ENCODE data around the gene MAST1.
"Not testable (repeated sequence)": the region's sequence is repeated elsewhere in the genome, so short reads cannot be mapped to it uniquely, and the experiment has no call there.

Gene MAST1

DNA sequence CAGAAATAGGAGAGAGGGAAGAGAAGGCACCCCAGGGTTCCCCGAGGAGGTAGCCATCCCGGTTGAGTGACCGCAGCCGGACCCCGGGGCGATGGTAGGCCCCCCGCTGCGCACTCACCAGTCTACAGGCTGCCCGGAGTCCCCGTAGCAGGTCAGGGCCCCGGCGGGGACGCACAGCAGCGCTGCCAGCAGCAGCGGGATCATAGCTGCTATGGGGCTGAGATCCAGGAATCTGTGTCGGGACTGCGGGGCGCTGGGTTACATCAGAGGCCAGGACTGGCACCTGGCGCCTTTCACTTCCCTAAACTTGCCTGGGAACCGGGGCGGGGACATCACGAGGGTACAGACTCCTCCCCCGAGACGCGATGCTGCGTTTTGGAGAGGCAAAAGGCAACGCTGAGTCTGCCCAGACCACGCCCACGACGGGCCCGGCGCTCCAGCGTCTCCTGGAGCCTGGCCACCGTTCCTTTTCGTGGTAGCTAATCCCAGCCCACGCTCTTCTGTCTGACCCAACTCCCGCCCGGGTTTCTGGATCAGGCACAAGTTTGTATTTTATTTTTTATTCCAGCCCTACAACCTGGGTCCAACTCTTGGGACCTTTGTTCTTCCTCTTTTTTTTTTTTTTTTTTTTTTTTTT is 43.0 kb downstream of the MAST1 start, which contains the start of gene DNASE2:
TSS of gene DNASE2 (minus strand) at position 278 of the 637 bp plus-strand sequence. CDS start at position 204, 74 bp downstream.
- Histone ChIP-seq H3K27ac (ENCODE audit: low read length) (peak within 1 kb of the TSS; percentile 51), H3K27me3 (ENCODE audit: low read depth, low read length) (no peaks in the 10 kb centered on the region), H3K9me3 (ENCODE audit: control insufficient read depth in 1 of 2, low read length in 2 of 2) (peaks cover 0 to 5% of the 10 kb centered on the region in 2 donors), H3K4me1 (ENCODE audit: control insufficient read depth in 1 of 2, insufficient read depth in 2 of 2, low read length in 2 of 2) (peaks cover 0 to 24% of the 10 kb centered on the region in 2 donors), H3K4me3 (ENCODE audit: low read depth in 1 of 2, low read length in 2 of 2) (peak within 1 kb of the TSS; percentile 74 to 79), H3K36me3 (ENCODE audit: control insufficient read depth in 1 of 2, insufficient read depth in 2 of 2, low read length in 2 of 2) (peaks cover 0 to 21% of the 10 kb centered on the region in 2 donors)

DNA sequence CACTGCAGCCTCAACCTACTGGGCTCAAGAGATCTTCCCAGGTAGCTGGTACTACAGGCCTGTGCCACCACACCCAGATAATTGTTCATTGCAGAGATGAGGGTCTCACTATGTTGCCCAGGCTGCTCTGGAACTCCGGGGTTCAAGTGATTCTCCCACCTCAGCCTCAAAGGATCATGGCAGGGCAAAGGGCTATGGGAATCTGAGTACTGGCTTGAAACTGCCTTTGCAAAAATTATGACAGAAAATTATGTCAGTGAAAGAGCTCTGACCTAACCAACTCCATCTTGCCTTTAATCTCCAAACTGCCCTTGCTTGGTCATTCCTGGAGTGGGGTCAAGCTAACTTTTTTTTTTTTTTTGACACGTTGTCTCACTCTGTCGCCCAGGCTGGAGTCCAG is 44.3 kb downstream of the MAST1 start:
- peaks cover 0 to 5% of the 10 kb centered on the region in 2 donors for H3K9me3 ChIP-seq (ENCODE audit: control insufficient read depth in 1 of 2, low read length in 2 of 2)
- H3K27ac ChIP-seq (ENCODE audit: low read length) = no peak overlapping the region
- H3K27me3 ChIP-seq (ENCODE audit: low read depth, low read length) = no peaks in the 10 kb centered on the region
- H3K36me3 ChIP-seq (ENCODE audit: control insufficient read depth in 1 of 2, insufficient read depth in 2 of 2, low read length in 2 of 2) = peaks cover 0 to 11% of the 10 kb centered on the region in 2 donors
- peaks cover 0 to 24% of the 10 kb centered on the region in 2 donors for H3K4me1 ChIP-seq (ENCODE audit: control insufficient read depth in 1 of 2, insufficient read depth in 2 of 2, low read length in 2 of 2)
- H3K4me3 ChIP-seq (ENCODE audit: low read depth in 1 of 2, low read length in 2 of 2) = no peak overlapping the region

DNA sequence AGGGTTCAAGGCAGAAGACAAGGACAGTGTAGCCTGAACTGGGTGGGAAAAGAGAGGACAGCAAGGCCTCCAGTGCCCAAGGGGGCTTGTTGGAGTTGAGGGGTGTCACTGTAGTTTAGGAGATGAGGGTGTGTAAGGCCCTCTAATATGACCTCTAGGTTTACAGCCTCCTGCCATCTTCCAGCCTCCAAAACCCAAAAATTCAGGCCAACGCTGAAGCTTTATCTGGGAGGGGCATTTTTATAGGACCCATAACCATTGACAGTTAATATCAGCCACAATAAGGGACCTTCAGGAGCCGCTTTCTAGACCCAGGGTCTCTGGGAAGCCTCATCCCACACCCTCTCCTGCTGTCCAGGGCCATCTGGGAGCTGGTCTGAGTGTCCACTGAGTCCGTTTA is 45.9 kb downstream of the MAST1 start:
- Histone ChIP-seq H3K27ac (ENCODE audit: low read length) (no peak overlapping the region), H3K27me3 (ENCODE audit: low read depth, low read length) (no peaks in the 10 kb centered on the region), H3K4me1 (ENCODE audit: control insufficient read depth in 1 of 2, insufficient read depth in 2 of 2, low read length in 2 of 2) (peaks cover 0 to 24% of the 10 kb centered on the region in 2 donors)

DNA sequence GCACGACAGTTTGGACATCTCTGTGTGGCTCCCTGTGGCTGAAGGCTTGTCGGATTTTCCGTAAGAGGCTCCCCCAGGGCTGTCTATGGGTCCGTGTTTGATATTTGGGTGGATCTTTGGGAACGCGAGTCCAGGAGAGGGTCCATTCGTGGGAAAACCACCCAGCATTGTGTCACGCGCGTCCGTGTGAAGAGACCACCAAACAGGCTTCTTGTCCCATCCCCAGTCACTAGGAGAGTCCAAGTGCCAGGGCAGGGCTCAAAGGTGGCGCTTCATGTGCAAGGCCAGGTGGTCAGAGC is 46.3 kb downstream of the MAST1 start:
- Histone ChIP-seq H3K4me1 (ENCODE audit: control insufficient read depth in 1 of 2, insufficient read depth in 2 of 2, low read length in 2 of 2) (peaks cover 0 to 24% of the 10 kb centered on the region in 2 donors), H3K27ac (ENCODE audit: low read length) (no peak overlapping the region), H3K4me3 (ENCODE audit: low read depth in 1 of 2, low read length in 2 of 2) (peak overlapping the region in 1 of 2 donors; percentile 67), H3K27me3 (ENCODE audit: low read depth, low read length) (no peaks in the 10 kb centered on the region), H3K9me3 (ENCODE audit: control insufficient read depth in 1 of 2, low read length in 2 of 2) (peaks cover 0 to 5% of the 10 kb centered on the region in 2 donors), H3K36me3 (ENCODE audit: control insufficient read depth in 1 of 2, insufficient read depth in 2 of 2, low read length in 2 of 2) (no peaks in the 10 kb centered on the region)

More for the DNA sequence above, 45.9 kb downstream of the MAST1 start:
- H3K36me3 ChIP-seq (ENCODE audit: control insufficient read depth in 1 of 2, insufficient read depth in 2 of 2, low read length in 2 of 2) = no peaks in the 10 kb centered on the region
- no peak overlapping the region for H3K4me3 ChIP-seq (ENCODE audit: low read depth in 1 of 2, low read length in 2 of 2)
- peaks cover 0 to 5% of the 10 kb centered on the region in 2 donors for H3K9me3 ChIP-seq (ENCODE audit: control insufficient read depth in 1 of 2, low read length in 2 of 2)

DNA sequence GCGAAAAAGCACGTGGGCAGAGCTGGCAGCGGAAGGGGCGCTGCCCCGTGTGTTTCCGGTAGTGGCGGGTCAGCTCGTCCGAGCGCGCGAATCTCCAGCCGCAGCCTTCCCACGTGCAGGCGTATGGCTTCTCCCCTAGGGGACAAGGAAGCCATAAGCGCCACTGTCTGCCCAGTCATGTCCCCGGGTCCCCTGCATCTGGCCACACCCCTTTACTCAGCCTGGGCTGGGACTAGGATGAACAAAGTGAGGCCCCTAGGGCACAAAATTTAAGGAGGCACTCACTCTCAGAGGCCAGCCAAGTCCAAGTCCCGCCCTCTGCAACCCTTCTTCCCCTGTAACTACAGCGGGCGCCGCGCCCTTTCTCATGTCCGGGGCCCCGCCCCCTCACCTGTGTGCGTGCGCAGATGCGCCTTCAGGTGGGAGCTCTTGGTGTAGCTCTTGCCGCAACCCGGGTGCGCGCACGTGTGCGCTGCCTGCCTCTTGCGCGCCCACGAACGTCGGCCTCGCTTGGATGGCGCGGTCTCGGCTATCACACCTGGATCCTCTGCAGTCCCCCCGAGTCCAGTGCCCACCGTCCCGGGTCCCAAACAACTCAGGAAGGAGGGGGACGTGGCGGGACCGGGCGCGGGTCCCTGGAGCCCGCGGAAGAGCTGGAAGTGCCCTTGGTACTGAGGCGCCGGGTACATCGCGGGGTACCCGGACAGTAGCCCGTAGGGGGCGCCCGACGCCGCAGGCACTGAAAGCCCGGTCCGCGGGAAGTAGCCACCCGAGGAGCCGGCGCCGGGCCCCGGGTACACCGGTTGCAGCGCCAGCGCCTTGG is 46.8 kb downstream of the MAST1 start:
- H3K27me3 ChIP-seq (ENCODE audit: low read depth, low read length) = no peaks in the 10 kb centered on the region
- no peak overlapping the region for H3K27ac ChIP-seq (ENCODE audit: low read length)
- H3K36me3 ChIP-seq (ENCODE audit: control insufficient read depth in 1 of 2, insufficient read depth in 2 of 2, low read length in 2 of 2) = no peaks in the 10 kb centered on the region
- peak overlapping the region in 1 of 2 donors; percentile 67 for H3K4me3 ChIP-seq (ENCODE audit: low read depth in 1 of 2, low read length in 2 of 2)
- peaks cover 0 to 5% of the 10 kb centered on the region in 2 donors for H3K9me3 ChIP-seq (ENCODE audit: control insufficient read depth in 1 of 2, low read length in 2 of 2)
- peaks cover 0 to 25% of the 10 kb centered on the region in 2 donors for H3K4me1 ChIP-seq (ENCODE audit: control insufficient read depth in 1 of 2, insufficient read depth in 2 of 2, low read length in 2 of 2)

DNA sequence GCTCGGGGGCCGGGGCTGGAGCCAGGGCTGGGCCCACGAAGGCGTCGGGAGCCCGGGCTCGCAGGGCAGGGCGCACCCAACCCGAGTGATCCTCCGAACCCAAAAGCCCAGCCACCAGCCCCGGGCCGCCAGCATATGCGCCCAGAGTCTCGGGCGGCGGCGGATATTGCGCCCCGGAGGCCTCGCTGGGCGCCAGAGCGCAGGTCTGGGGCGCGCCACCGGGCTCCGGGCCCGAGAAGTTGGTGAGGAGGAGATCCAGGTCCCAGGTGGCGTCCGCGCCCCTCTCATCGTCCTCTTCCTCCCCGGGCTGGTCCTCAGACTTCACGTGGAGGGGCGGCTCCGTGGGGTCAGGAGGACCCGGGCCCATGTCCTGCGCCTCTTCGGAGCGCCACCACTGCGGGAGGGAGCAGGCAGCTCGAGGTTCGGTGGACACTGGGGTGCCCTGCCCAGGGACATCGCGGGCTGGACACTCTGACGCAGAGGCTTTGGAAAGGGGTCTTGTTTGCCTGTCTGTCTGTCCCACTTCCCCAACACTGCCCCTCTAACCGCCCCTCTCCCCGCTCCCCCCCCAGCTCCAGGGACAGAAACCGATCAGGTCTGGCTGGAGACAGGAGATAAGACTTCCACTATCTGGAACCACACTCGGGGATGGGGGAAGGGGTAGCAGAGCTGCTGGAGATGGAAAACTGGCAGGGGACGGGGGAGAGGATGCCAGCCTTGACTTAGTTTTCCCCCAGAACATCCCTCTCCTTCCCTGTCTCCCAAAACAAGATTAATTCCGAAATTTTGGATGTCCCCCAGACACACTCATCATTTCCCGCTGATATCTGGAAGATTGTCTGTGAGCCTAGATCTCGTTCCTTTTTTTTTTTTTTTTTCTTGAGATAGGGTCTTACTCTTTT is 47.7 kb downstream of the MAST1 start:
- no peak overlapping the region for H3K27ac ChIP-seq (ENCODE audit: low read length)
- H3K27me3 ChIP-seq (ENCODE audit: low read depth, low read length) = no peaks in the 10 kb centered on the region
- peak overlapping the region in 1 of 2 donors; percentile 67 for H3K4me3 ChIP-seq (ENCODE audit: low read depth in 1 of 2, low read length in 2 of 2)
- H3K4me1 ChIP-seq (ENCODE audit: control insufficient read depth in 1 of 2, insufficient read depth in 2 of 2, low read length in 2 of 2) = peaks cover 0 to 23% of the 10 kb centered on the region in 2 donors
- peaks cover 0 to 5% of the 10 kb centered on the region in 2 donors for H3K9me3 ChIP-seq (ENCODE audit: control insufficient read depth in 1 of 2, low read length in 2 of 2)
- no peaks in the 10 kb centered on the region for H3K36me3 ChIP-seq (ENCODE audit: control insufficient read depth in 1 of 2, insufficient read depth in 2 of 2, low read length in 2 of 2)

DNA sequence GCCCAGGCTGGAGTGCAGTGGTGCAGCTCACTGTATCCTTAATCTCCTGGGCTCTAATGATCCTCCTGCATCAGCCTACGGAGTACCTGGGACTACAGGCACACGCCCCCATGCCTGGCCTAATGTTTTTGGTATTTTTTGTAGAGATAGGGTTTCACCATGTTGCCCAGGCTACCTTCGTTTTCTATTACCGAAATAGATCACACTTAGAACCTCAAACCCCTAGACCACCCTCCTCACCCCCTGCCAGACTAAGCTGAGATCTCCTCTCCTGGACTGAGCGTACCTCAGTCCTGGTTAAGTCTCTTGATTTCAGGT is 48.3 kb downstream of the MAST1 start:
- no peak overlapping the region for H3K27ac ChIP-seq (ENCODE audit: low read length)
- peaks cover 0 to 5% of the 10 kb centered on the region in 2 donors for H3K9me3 ChIP-seq (ENCODE audit: control insufficient read depth in 1 of 2, low read length in 2 of 2)
- H3K4me3 ChIP-seq (ENCODE audit: low read depth in 1 of 2, low read length in 2 of 2) = no peak overlapping the region
- no peaks in the 10 kb centered on the region for H3K36me3 ChIP-seq (ENCODE audit: control insufficient read depth in 1 of 2, insufficient read depth in 2 of 2, low read length in 2 of 2)
- H3K4me1 ChIP-seq (ENCODE audit: control insufficient read depth in 1 of 2, insufficient read depth in 2 of 2, low read length in 2 of 2) = peaks cover 2 to 25% of the 10 kb centered on the region in 2 donors
- no peaks in the 10 kb centered on the region for H3K27me3 ChIP-seq (ENCODE audit: low read depth, low read length)

DNA sequence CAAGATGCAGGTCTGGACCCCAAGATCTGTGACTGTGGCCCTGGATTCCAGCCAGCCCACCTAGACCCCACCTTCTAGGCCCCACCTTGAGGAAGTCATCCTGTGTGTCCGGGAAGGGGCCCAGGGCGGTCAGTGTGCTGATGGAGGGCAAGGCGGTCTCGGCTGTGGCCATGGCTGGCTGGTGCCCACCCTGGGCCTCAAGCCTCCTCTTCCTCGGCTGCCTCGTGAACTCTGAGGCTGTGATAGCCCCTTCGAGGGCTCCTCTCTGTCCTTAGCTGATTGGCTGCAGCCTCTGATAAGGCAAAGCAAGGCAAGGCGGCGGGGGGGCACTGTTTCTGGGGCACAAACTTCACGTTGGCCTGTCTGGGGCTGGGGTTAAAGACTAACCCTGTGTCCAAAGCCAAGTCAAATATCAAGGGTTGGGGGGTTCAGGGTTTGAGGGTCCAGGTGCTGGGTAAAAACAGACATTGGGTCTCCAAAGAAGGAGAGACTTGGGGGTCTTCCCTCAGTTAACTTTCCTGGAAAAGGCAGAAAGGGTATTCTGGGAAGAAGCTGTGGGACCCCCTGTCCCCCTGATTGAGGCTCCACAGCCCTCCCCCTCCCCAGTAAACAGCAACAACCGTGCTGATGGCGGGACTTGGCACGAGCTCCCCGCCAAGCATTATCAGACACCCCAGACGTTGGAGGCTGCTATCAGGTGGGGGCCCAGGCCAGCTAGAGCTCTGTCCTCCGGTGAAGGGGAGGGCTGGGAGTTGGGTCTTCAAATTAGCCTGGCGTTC is 48.8 kb downstream of the MAST1 start, which contains the start of gene KLF1:
TSS of gene KLF1 (minus strand) at position 233 of the 779 bp plus-strand sequence. CDS start at position 172, 61 bp downstream.
- Histone ChIP-seq H3K4me1 (ENCODE audit: control insufficient read depth in 1 of 2, insufficient read depth in 2 of 2, low read length in 2 of 2) (peaks cover 6 to 31% of the 10 kb centered on the region in 2 donors), H3K9me3 (ENCODE audit: control insufficient read depth in 1 of 2, low read length in 2 of 2) (peaks cover 0 to 5% of the 10 kb centered on the region in 2 donors), H3K27me3 (ENCODE audit: low read depth, low read length) (no peaks in the 10 kb centered on the region), H3K36me3 (ENCODE audit: control insufficient read depth in 1 of 2, insufficient read depth in 2 of 2, low read length in 2 of 2) (no peaks in the 10 kb centered on the region), H3K27ac (ENCODE audit: low read length) (no peak within 1 kb of the TSS), H3K4me3 (ENCODE audit: low read depth in 1 of 2, low read length in 2 of 2) (peak within 1 kb of the TSS in 1 of 2 donors; percentile 67)

DNA sequence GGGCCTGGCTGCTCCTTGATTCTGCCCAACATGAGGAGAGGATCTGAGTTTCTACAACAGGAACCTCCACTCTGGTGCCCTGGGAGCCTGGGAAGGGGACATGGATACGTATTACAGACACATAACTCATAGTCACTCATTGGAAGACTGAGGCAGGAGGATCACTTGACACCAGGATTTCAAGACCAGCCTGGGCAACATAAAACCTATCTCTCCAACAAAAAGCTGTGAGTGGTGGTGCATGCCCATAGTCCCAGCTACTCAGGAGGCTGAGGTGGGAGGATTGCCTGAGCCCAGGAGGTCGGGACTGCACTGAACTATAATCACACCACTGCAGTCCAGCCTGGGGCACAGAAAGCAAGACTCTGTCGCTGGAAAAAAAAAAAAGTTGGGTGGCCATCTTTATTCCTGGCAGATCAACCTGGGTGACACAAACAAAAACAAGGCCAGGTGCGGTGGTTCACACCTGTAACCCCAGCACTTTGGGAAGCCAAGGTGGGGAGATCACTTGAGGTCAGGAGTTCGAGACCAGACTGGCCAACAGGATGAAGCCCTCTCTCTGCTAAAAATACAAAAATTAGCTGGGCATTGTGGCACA is 49.8 kb downstream of the MAST1 start:
- H3K9me3 ChIP-seq (ENCODE audit: control insufficient read depth in 1 of 2, low read length in 2 of 2) = peaks cover 0 to 5% of the 10 kb centered on the region in 2 donors
- no peaks in the 10 kb centered on the region for H3K27me3 ChIP-seq (ENCODE audit: low read depth, low read length)
- no peaks in the 10 kb centered on the region for H3K36me3 ChIP-seq (ENCODE audit: control insufficient read depth in 1 of 2, insufficient read depth in 2 of 2, low read length in 2 of 2)
- H3K4me1 ChIP-seq (ENCODE audit: control insufficient read depth in 1 of 2, insufficient read depth in 2 of 2, low read length in 2 of 2) = peaks cover 6 to 32% of the 10 kb centered on the region in 2 donors
- H3K4me3 ChIP-seq (ENCODE audit: low read depth in 1 of 2, low read length in 2 of 2) = no peak overlapping the region
- H3K27ac ChIP-seq (ENCODE audit: low read length) = no peak overlapping the region

DNA sequence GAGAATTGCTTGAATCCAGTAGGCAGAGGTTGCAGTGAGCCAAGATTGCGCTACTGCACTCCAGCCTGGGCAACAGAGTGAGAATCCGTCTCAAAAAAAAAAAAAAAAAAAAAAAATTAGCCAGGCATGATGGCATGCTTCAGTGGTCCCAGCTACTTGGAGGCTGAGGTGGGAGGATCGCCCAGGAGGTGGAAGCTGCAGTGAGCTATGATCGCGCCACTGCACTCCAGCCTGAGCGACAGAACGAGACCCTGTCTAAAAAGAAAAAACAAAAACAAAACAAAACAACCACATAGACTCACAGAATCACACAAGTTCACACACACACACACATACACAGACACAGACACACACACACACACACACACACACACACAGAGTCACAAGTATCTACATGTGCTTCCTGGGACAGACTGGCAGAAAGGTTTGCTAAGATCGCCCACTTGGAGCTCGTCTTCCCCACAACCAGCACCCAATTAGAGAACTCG is 52.0 kb downstream of the MAST1 start:
- Histone ChIP-seq H3K4me1 (ENCODE audit: control insufficient read depth in 1 of 2, insufficient read depth in 2 of 2, low read length in 2 of 2) (peaks cover 6 to 25% of the 10 kb centered on the region in 2 donors), H3K4me3 (ENCODE audit: low read depth in 1 of 2, low read length in 2 of 2) (peak overlapping the region; percentile 74 to 98), H3K36me3 (ENCODE audit: control insufficient read depth in 1 of 2, insufficient read depth in 2 of 2, low read length in 2 of 2) (peaks cover 10% of the 10 kb centered on the region in 2 donors)
- H3K9me3 ChIP-seq (ENCODE audit: control insufficient read depth in 1 of 2, low read length in 2 of 2); H3K27ac ChIP-seq (ENCODE audit: low read length); H3K27me3 ChIP-seq (ENCODE audit: low read depth, low read length): not testable (repeated sequence)

All from muscle layer of duodenum (tissue), 2 donors.